ENCODE measurements around the gene TMPO. TPM values are rescaled to one million over a fixed set of nuclear protein-coding genes. Genes with fewer than 3 reads are reported as not detected.

Gene TMPO
- total and polyA plus RNA-seq, 10 of the 15 experiments (the other 5 are each of a cell fraction or from before 2014, with no cell fraction given) = 79.8 to 246 (median 179) TPM

GRCh38 chr12:98578392-98578791 is 63.0 kb downstream of the TMPO start:
- ChIA-PET SMC1A (ENCODE audit: uncharacterized antibody, unreplicated experiment) (no interaction called here), RAD21 (ENCODE audit: unreplicated experiment) (no interaction called here), CTCF (interaction anchor here (1.2 kb wide), 1 partner anchor 72 kb away, joined by 3 read pairs; no protein-coding TSS in a partner anchor), POLR2A (interaction anchor here (0.5 kb wide), 1 partner anchor 149 kb away, joined by 3 read pairs; no protein-coding TSS in a partner anchor)
- FAIRE-seq (no peak), DNase-seq (ENCODE audit: low read depth, low spot score) (no peak), ATAC-seq (no peak)
- intact Hi-C loops (cut with micrococcal nuclease; ENCODE audit: unreplicated experiment) = no loop called here
- H3K4me2 ChIP-seq (ENCODE audit: control insufficient read depth, insufficient read depth) = no peak overlapping the region
- no peak overlapping the region for H3K4me3 ChIP-seq
- no peaks in the 10 kb centered on the region for H3K9me3 ChIP-seq (replicated peaks; ENCODE audit: control insufficient read depth, insufficient read depth, low read length)
- no peaks in the 10 kb centered on the region for H3K36me3 ChIP-seq (ENCODE audit: control insufficient read depth in 2 of 2, insufficient read depth in 2 of 2, low read length in 1 of 2)
- H3K9ac ChIP-seq (ENCODE audit: control insufficient read depth, insufficient read depth, low read length) = no peak overlapping the region
- H3K27ac ChIP-seq (ENCODE audit: control insufficient read depth, insufficient read depth) = no peak overlapping the region
- H3K79me2 ChIP-seq (ENCODE audit: control insufficient read depth, insufficient read depth, low read length) = no peaks in the 10 kb centered on the region
- no peaks in the 10 kb centered on the region for H3K4me1 ChIP-seq (ENCODE audit: control insufficient read depth, insufficient read depth, low read length)
- H4K20me1 ChIP-seq (ENCODE audit: control insufficient read depth, insufficient read depth) = no peaks in the 10 kb centered on the region
- H3K27me3 ChIP-seq (replicated peaks in 1 of 2; ENCODE audit: control insufficient read depth in 2 of 2, insufficient read depth in 2 of 2, low read length in 1 of 2) = no peaks in the 10 kb centered on the region
- in situ Hi-C loops (cut with MboI) = no loop called here
- no TSS peak for BruUV-seq (replicated peaks)
- 94% methylated on average over 1 of the region's 1 CpG for WGBS (ENCODE audit: insufficient coverage, insufficient replicate concordance, low lambda C conversion rate, missing lambda C conversion rate)
- no peak for TF ChIP-seq ESRRA (IDR thresholded peaks at IDR 0.05; ENCODE audit: low read length)
- no peak for TF ChIP-seq USF2 (IDR thresholded peaks at IDR 0.05; ENCODE audit: borderline replicate concordance, low read depth, low read length)
- no peak for TF ChIP-seq RAD21 (IDR thresholded peaks at IDR 0.05; ENCODE audit: insufficient read depth, low read depth, low read length)
- TF ChIP-seq TAF1 (IDR thresholded peaks at IDR 0.05; ENCODE audit: borderline replicate concordance, low read depth, low read length) = no peak
- no peak for TF ChIP-seq PML (IDR thresholded peaks at IDR 0.05; ENCODE audit: low read length)
- no peak for TF ChIP-seq SKIL (IDR thresholded peaks at IDR 0.05; ENCODE audit: low read depth, poor library complexity, severe bottlenecking)
- no peak for TF ChIP-seq IKZF2 (IDR thresholded peaks at IDR 0.05)
- no peak for TF ChIP-seq GATAD2B (conservative IDR thresholded peaks at IDR 0.05; ENCODE audit: low read depth)
- TF ChIP-seq ELK1 (IDR thresholded peaks at IDR 0.05; ENCODE audit: low read depth, low read length) = no peak
- TF ChIP-seq ZNF24 (IDR thresholded peaks at IDR 0.05) = no peak
- TF ChIP-seq STAT3 (IDR thresholded peaks at IDR 0.05; ENCODE audit: low read depth, low read length) = no peak
- no peak for TF ChIP-seq ASH2L (IDR thresholded peaks at IDR 0.05; ENCODE audit: borderline replicate concordance, low read depth)
- no peak for TF ChIP-seq MEF2B (IDR thresholded peaks at IDR 0.05; ENCODE audit: partially characterized antibody, poor library complexity, severe bottlenecking)
- TF ChIP-seq RB1 (IDR thresholded peaks at IDR 0.05; ENCODE audit: borderline replicate concordance) = no peak
- no peak overlapping the region for H2AFZ ChIP-seq (ENCODE audit: control insufficient read depth, low read depth, low read length)

Measured in GM12878 (cell line).